Measurements from ENCODE around the gene WDR1.

- TF ChIP-seq, protein P1, sequence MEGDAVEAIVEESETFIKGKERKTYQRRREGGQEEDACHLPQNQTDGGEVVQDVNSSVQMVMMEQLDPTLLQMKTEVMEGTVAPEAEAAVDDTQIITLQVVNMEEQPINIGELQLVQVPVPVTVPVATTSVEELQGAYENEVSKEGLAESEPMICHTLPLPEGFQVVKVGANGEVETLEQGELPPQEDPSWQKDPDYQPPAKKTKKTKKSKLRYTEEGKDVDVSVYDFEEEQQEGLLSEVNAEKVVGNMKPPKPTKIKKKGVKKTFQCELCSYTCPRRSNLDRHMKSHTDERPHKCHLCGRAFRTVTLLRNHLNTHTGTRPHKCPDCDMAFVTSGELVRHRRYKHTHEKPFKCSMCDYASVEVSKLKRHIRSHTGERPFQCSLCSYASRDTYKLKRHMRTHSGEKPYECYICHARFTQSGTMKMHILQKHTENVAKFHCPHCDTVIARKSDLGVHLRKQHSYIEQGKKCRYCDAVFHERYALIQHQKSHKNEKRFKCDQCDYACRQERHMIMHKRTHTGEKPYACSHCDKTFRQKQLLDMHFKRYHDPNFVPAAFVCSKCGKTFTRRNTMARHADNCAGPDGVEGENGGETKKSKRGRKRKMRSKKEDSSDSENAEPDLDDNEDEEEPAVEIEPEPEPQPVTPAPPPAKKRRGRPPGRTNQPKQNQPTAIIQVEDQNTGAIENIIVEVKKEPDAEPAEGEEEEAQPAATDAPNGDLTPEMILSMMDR (conservative IDR thresholded peaks at IDR 0.05 in 1 of 2, IDR thresholded peaks at IDR 0.05 in 1 of 2; ENCODE audit: low read depth in 1 of 2, low read length in 2 of 2): no peak
- no peak for TF ChIP-seq EZH2 (IDR thresholded peaks at IDR 0.05; ENCODE audit: low read length, missing control alignments)
Observed at GRCh38 chr4:10088135-10089010, 28.2 kb downstream of the WDR1 start.
